ENCODE results near the gene SNX18. TPM values are rescaled to one million over a fixed set of nuclear protein-coding genes. Genes with fewer than 3 reads are reported as not detected.

SNX18 gene
- total and polyA plus RNA-seq, 2 of the 8 experiments (the other 6 are each of a cell fraction or from before 2014, with no cell fraction given), result 5.8 to 17.7 TPM

GRCh38 chr5:54544044-54544443 is 26.5 kb downstream of the SNX18 start (continued):
- TF ChIP-seq CHD7 (IDR thresholded peaks at IDR 0.05; ENCODE audit: insufficient replicate concordance, low read length), result no peak
- no peak for TF ChIP-seq KDM5A (IDR thresholded peaks at IDR 0.05; ENCODE audit: low read length)
- TF ChIP-seq EZH2 (IDR thresholded peaks at IDR 0.05; ENCODE audit: low read depth, low read length, severe bottlenecking), result no peak
- no peak for TF ChIP-seq BACH1 (IDR thresholded peaks at IDR 0.05; ENCODE audit: low read length)
- TF ChIP-seq SP2 (IDR thresholded peaks at IDR 0.05; ENCODE audit: low read length), result no peak
- no peak for TF ChIP-seq SIX5 (IDR thresholded peaks at IDR 0.05; ENCODE audit: low read depth, low read length)
- no peak for TF ChIP-seq SIN3A (conservative IDR thresholded peaks at IDR 0.05 in 1 of 2, IDR thresholded peaks at IDR 0.05 in 1 of 2; ENCODE audit: low read depth in 1 of 2, low read length in 2 of 2)
- no peak for TF ChIP-seq GABPA (IDR thresholded peaks at IDR 0.05; ENCODE audit: borderline replicate concordance, insufficient read depth, low read length)

All from H1 (cell line).